AG09309 (cell line): ENCODE measurements around the gene DNAAF9.
"Not testable (repeated sequence)": the region's sequence is repeated elsewhere in the genome, so short reads cannot be mapped to it uniquely, and the experiment has no call there.

Source experiments
- DNase-seq: peaks from one replicate; pipeline ENCODE4 v3.0.0-alpha.2; 2010; ENCODE audit warnings: low read depth
- H3K4me3 ChIP-seq: 2 replicates; pipeline ENCODE4 v1.5.1; 2011; ENCODE audit warnings: mild to moderate bottlenecking, low read depth, low read length, moderate library complexity; ENCODE audit not compliant: control insufficient read depth
- CTCF ChIP-seq: IDR thresholded peaks from 2 replicates; pipeline ENCODE4 v1.5.1; 2011; ENCODE audit warnings: mild to moderate bottlenecking, low read depth, low read length, inconsistent platforms; ENCODE audit not compliant: insufficient read depth, control insufficient read depth; ENCODE audit errors: missing control alignments

Gene DNAAF9

DNA sequence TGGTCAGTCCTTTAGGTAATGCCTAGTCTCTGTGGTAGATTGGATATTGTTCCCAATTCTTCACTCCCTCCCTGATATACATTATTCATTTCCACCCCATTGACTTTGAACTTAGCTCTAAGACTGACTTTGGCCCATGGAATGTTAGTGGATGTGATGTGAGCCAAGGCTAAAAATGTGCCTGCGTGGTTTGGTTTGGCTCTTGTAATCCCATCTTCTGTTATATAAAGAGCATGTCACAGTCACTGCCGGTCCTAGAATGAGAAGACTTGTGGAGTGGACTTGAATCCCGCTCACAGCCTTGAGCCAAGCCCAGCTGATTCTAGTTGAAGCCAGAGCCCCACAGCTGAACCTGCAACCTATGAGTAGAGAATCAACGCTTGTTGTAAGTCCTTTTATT, 23.6 kb upstream of the DNAAF9 start:
- no peak overlapping the region for H3K4me3 ChIP-seq
- no peak for DNase-seq
- TF ChIP-seq CTCF = no peak

GRCh38 chr20:3430376-3431069, 23.1 kb upstream of the DNAAF9 start:
- no peak for TF ChIP-seq CTCF
- H3K4me3 ChIP-seq = no peak overlapping the region
- no peak for DNase-seq

DNA sequence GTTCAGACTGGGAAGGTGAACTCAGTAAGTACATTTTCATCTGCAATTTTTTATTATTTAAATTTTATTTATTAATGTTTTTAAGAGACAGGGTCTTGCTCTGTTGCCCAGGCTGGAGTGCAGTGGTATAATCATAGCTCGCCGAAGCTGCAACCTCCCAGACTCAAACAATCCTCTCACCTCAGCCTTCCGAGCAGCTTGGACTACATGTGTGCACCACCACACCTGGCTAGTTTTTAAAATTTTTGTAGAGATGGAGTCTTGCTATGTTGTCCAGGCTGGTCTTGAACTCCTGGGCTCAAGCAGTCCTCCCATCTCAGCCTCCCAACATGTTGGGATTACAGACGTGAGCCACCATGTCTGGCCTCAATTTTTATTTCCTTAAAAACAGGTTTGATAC, 19.3 kb upstream of the DNAAF9 start:
- DNase-seq, H3K4me3 ChIP-seq: not testable (repeated sequence)

- DNase-seq = no peak
- H3K4me3 ChIP-seq = no peak overlapping the region
- no peak for TF ChIP-seq CTCF
Observed at GRCh38 chr20:3423126-3423525, 15.7 kb upstream of the DNAAF9 start.

GRCh38 chr20:3421985-3422384, 14.5 kb upstream of the DNAAF9 start:
- H3K4me3 ChIP-seq = no peak overlapping the region
- TF ChIP-seq CTCF = no peak
- no peak for DNase-seq

- peak; percentile 75 for DNase-seq
- no peak overlapping the region for H3K4me3 ChIP-seq
- no peak for TF ChIP-seq CTCF
Observed at GRCh38 chr20:3420211-3420707, 12.8 kb upstream of the DNAAF9 start.

GRCh38 chr20:3418161-3418560, 10.7 kb upstream of the DNAAF9 start:
- H3K4me3 ChIP-seq, DNase-seq: not testable (repeated sequence)

DNA sequence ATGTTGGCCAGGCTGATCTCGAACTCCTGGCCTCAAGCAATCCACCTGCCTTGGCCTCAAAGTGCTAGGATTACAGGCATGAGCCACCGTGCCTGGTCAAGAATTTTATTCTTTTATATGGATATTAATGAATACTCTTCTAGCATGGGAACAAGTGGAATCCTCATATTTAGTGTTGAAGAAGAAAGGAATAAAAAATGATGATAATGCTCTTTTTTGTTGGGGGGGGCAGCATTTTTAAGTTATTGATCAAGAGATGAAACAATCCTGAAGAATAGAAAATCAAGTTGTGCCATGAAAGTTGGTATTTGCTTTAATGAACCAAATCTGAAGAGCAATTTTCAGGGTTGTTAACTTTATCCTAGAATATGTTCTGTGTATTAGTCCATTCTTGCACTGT, 6.7 kb upstream of the DNAAF9 start:
- H3K4me3 ChIP-seq = no peak overlapping the region
- TF ChIP-seq CTCF = no peak
- no peak for DNase-seq
